ENCODE data around the gene CORO6. TPM values are rescaled to one million over a fixed set of nuclear protein-coding genes. Genes with fewer than 3 reads are reported as not detected.

CORO6 gene
- total RNA-seq, 1 donor from 2014 or later: 0.64 TPM

- DNase-seq (ENCODE audit: low read depth in 2 of 2): no peak
Observed at GRCh38 chr17:29578626-29579485, 43.9 kb downstream of the CORO6 start.

GRCh38 chr17:29577385-29578211 lies 45.1 kb downstream of the CORO6 start:
- DNase-seq (ENCODE audit: low read depth in 2 of 2): no peak

GRCh38 chr17:29577001-29577370 lies 45.7 kb downstream of the CORO6 start:
- DNase-seq (ENCODE audit: low read depth in 2 of 2): no peak

- no peak for DNase-seq (ENCODE audit: low read depth in 2 of 2)
Observed at GRCh38 chr17:29576214-29577000, 46.3 kb downstream of the CORO6 start.

GRCh38 chr17:29575511-29576213 lies 47.0 kb downstream of the CORO6 start:
- DNase-seq (ENCODE audit: low read depth in 2 of 2): no peak

GRCh38 chr17:29574732-29575510 lies 47.8 kb downstream of the CORO6 start:
- no peak for DNase-seq (ENCODE audit: low read depth in 2 of 2)

DNA sequence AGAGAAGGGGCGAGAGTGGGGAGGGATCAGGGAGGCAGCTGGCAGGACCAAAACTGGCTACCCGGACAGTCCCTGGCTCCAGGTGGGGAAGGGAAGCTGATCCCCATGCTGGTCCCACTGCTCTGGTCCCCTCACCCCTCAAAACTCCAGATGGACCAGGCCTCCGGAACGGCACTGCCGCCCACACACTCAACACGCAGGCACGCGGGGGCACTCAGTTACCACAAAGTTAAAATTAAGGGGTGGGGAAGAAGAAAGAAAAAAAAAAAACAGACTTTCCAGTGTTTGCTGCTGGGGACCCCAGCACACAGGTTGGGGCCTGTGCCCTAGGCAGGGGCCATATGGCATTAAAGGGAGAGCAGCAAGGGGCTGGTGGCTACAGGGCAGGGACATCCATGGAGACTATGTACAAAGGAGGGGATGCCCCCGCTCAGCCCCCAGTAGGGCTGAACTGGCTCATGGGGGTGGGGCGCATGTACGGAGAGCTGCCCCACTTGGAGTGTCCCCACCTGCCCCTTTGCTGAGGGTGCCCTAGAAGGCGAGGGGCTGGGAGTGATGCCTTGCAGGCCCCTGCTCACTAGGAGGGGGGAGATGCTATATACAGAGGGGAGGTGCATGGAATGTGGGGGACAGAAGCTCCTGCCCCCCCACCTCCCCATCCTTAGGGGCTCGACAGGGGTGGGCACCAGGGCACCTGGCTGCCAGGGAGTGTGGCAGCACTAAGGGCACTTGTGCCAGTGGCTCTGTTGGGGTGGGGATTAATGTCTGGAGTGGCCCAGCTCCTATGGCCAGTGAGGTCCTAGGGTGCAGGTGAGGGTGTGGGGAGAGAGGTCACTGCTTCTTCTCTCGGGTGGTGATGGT lies 48.6 kb downstream of the CORO6 start:
- DNase-seq (ENCODE audit: low read depth in 2 of 2): no peak

DNA sequence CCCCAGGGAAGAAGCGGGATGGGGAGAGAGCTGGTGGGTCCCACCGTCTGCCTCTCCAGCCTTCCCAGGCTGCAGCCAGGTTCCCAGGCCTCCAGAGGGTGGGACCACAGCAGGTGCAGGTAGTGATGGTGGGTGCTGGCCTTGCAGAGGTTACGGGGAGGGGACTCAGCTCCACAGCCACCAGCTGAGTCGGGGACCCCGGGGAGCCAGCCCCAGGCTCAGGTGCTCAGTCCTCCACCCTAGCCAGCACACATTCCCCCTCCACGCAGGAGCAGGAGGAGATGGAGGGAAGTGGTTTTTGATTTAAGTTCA lies 49.2 kb downstream of the CORO6 start:
- no peak for DNase-seq (ENCODE audit: low read depth in 2 of 2)

DNA sequence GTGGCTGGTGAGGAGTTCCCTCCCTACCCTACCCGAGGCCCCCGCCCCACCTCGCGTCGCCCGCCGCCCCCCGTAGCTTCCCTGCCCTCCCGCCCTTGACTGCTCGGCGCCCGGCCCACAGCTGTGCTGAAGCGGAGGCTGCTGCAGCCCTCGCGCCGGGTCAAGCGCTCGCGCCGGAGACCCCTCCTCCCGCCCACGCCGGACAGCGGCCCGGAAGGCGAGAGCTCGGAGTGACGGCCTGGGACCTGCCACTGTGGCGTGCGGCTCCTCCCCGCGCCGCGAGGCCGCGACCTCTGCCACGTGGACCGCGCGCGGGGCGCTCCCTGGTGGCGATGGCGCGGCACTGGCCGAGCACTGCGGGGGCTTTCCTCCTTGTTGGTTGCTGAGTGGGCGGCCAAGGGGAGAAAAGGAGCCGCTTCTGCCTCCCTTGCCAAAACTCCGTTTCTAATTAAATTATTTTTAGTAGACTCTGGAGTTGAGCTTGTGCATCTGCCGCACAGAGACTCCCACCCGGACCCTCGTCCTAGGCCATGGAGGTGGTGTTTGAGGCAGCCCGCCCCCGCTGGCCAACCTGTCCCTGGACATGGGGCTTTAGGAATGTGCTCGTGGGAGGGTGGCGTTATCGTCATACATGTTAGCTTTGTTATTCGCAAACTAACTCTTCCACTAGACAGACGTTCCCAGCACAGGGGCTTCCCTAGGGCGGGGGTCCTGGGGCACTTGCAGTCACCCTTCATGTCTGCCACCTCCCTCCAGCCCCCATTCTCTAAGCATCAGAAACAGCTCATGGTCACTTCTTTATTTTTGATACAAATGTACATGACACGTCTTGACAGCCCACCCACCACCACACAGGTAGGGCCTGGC lies 49.8 kb downstream of the CORO6 start:
- peak in 1 of 2 donors; percentile 71 for DNase-seq (ENCODE audit: low read depth in 2 of 2)

- DNase-seq (ENCODE audit: low read depth in 2 of 2): no peak
Observed at GRCh38 chr17:29571883-29572681, 50.6 kb downstream of the CORO6 start.

DNA sequence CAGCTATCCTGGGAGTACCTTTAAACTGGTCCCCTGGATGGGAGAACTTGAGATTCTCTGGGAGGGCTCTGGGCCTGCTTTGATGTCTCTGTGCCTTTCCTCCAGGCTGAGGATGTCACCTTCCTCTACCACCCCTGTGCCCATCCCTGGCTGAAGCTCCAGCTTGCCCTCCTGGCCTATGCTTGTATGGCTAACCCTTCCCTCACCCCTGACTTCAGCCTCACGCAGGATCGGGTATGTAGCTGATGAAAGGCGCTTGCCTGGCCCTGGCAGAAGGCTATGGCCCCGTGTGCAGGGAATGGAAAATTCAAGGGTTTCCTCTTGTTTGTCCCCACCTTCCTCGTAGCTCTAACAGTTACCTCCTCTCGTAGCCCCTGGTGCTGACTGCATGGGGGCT lies 51.2 kb downstream of the CORO6 start:
- no peak for DNase-seq (ENCODE audit: low read depth in 2 of 2)

GRCh38 chr17:29570521-29570920 lies 52.2 kb downstream of the CORO6 start:
- DNase-seq (ENCODE audit: low read depth in 2 of 2): no peak

- no peak for DNase-seq (ENCODE audit: low read depth in 2 of 2)
Observed at GRCh38 chr17:29569245-29569950, 53.3 kb downstream of the CORO6 start.

GRCh38 chr17:29568331-29569244 lies 54.1 kb downstream of the CORO6 start, which contains the start of gene TP53I13:
Gene TP53I13, plus strand, starts transcription at chr17:29568701. Its CDS starts 58 bp downstream, at chr17:29568759.
- DNase-seq (ENCODE audit: low read depth in 2 of 2): peak in 1 of 2 donors; percentile 85

- DNase-seq (ENCODE audit: low read depth in 2 of 2): peak in 1 of 2 donors; percentile 40
Observed at GRCh38 chr17:29567554-29568330, 55.0 kb downstream of the CORO6 start.
